Thyroid gland (tissue), 4 donors: ENCODE measurements around the gene C19orf25.

Experiments used
- POLR2A ChIP-seq, 2 donors: fragments of 450-650 bp; IDR thresholded peaks; one replicate each; pipeline ENCODE4 v1.6.1; 2017; ENCODE audit warnings: antibody characterized with exemption in 2 of 2, mild to moderate bottlenecking in 2 of 2, moderate library complexity in 1 of 2
- TF ChIP-seq, protein P1 (sequence below), 6 experiments: fragments of 200-600 bp in 3 of 6; fragments of 450-650 bp in 3 of 6; sonication (generic) in 3 of 6; IDR thresholded peaks; one replicate each; pipeline ENCODE4 v1.5.1; 2016 to 2019; ENCODE audit warnings: antibody characterized with exemption in 6 of 6, mild to moderate bottlenecking in 2 of 6, inconsistent platforms in 1 of 6, moderate library complexity in 1 of 6

DNA sequence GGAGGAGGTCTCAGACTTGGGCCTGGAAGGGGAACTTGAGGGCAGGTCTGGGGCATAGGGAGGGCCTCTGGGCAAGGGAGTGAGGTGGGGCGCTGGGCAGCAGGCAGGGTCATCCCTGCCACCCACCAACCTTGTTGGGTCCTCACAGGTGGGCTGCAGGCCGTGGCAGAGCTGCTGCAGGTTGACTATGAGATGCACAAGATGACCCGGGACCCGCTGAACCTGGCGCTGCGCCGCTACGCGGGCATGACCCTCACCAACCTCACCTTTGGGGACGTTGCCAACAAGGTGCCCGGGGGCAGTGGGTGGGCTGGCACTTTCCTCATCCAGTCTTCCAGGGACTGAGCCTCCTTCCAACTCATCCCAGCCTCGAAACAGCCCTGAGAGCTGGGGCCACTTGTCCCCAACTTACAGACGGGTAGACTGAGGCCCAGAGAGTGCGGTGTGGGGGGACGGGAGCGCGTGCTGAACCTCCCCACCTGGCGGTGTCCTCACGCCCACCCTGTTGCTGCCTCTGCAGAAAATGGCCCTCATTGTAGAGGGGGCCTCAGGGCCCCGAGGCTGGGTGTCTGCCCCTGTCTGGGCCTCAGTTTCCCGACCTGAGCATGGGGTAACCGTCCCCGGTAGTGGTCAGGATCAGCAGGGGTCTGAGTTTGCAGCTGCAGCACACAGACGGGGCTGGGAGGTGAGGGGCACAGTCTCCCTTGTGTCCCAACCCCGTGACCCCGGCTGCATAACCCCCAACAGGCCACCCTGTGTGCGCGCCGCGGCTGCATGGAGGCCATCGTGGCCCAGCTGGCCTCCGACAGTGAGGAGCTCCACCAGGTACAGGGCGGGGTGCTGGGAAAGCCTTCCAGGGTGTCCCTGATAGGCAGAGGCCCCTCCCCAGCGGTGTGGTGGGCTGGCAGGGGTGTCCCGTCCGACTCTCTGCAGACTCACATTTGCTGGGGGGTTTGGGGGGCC is 18.7 kb downstream of the C19orf25 start:
- TF ChIP-seq, protein P1, sequence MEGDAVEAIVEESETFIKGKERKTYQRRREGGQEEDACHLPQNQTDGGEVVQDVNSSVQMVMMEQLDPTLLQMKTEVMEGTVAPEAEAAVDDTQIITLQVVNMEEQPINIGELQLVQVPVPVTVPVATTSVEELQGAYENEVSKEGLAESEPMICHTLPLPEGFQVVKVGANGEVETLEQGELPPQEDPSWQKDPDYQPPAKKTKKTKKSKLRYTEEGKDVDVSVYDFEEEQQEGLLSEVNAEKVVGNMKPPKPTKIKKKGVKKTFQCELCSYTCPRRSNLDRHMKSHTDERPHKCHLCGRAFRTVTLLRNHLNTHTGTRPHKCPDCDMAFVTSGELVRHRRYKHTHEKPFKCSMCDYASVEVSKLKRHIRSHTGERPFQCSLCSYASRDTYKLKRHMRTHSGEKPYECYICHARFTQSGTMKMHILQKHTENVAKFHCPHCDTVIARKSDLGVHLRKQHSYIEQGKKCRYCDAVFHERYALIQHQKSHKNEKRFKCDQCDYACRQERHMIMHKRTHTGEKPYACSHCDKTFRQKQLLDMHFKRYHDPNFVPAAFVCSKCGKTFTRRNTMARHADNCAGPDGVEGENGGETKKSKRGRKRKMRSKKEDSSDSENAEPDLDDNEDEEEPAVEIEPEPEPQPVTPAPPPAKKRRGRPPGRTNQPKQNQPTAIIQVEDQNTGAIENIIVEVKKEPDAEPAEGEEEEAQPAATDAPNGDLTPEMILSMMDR (IDR thresholded peaks at IDR 0.05): no peak
- no peak for TF ChIP-seq POLR2A (IDR thresholded peaks at IDR 0.05)
